DOHH2 (cell line): ENCODE data around the gene PARVB.

Experiments used
- H3F3A ChIP-seq: fragments of 200-600 bp; sonication (generic), shearing (Covaris generic); 2 replicates; pipeline ENCODE4 v1.6.0; 2016; ENCODE audit warnings: antibody characterized with exemption, mild to moderate bottlenecking; ENCODE audit not compliant: control insufficient read depth, insufficient read depth
- H3K27ac ChIP-seq: fragments of 200-600 bp; sonication (generic); 2 replicates; pipeline ENCODE4 v1.5.1; 2014; ENCODE audit warnings: low read depth, mild to moderate bottlenecking, low read length, moderate library complexity
- H3K27me3 ChIP-seq: fragments of 200-600 bp; sonication (generic); 2 replicates; pipeline ENCODE4 v1.6.1; 2014; ENCODE audit warnings: mild to moderate bottlenecking, low read length, mixed read lengths; ENCODE audit not compliant: control insufficient read depth
- H3K36me3 ChIP-seq: fragments of 200-600 bp; sonication (generic); 2 replicates; pipeline ENCODE4 v1.6.1; 2014; ENCODE audit warnings: mild to moderate bottlenecking, low read length, moderate library complexity, mixed read lengths; ENCODE audit not compliant: control insufficient read depth
- H3K4me1 ChIP-seq: fragments of 200-600 bp; sonication (generic); 2 replicates; pipeline ENCODE4 v1.6.1; 2014; ENCODE audit warnings: mild to moderate bottlenecking, low read length, mixed read lengths; ENCODE audit not compliant: control insufficient read depth
- H3K4me2 ChIP-seq: fragments of 200-600 bp; sonication (generic); 2 replicates; pipeline ENCODE4 v1.6.0; 2014; ENCODE audit warnings: mild to moderate bottlenecking, low read length, moderate library complexity
- H3K4me3 ChIP-seq: fragments of 200-600 bp; sonication (generic); 2 replicates; pipeline ENCODE4 v1.5.1; 2014; ENCODE audit warnings: mild to moderate bottlenecking, low read length, mixed read lengths
- H3K79me2 ChIP-seq: fragments of 200-600 bp; sonication (generic); 2 replicates; pipeline ENCODE4 v1.6.1; 2014; ENCODE audit warnings: mild to moderate bottlenecking, low read length, mixed read lengths; ENCODE audit not compliant: control insufficient read depth
- H3K9me2 ChIP-seq: fragments of 200-600 bp; sonication (generic); replicated peaks from 2 replicates; pipeline ENCODE4 v1.6.1; 2014; ENCODE audit warnings: mild to moderate bottlenecking, low read length, mixed read lengths; ENCODE audit not compliant: control insufficient read depth
- H3K9me3 ChIP-seq: fragments of 200-600 bp; sonication (generic); 2 replicates; pipeline ENCODE4 v1.6.1; 2014; ENCODE audit warnings: antibody characterized with exemption, low read length, mixed read lengths; ENCODE audit not compliant: control insufficient read depth, insufficient read depth
- H4K20me1 ChIP-seq: fragments of 200-600 bp; sonication (generic); 2 replicates; pipeline ENCODE4 v1.6.0; 2014; ENCODE audit warnings: low read depth, mild to moderate bottlenecking, antibody characterized with exemption, low read length, moderate library complexity; ENCODE audit not compliant: control insufficient read depth, insufficient read depth
- CTCF ChIP-seq: fragments of 200-600 bp; sonication (generic); IDR thresholded peaks from one replicate; pipeline ENCODE4 v1.5.1; 2014; ENCODE audit warnings: antibody characterized with exemption, mild to moderate bottlenecking, low read depth, low read length; ENCODE audit not compliant: poor library complexity, severe bottlenecking
- EZH2phosphoT487 ChIP-seq: fragments of 200-600 bp; sonication (generic); IDR thresholded peaks from 2 replicates; pipeline ENCODE4 v1.6.1; 2017; ENCODE audit warnings: borderline replicate concordance, mild to moderate bottlenecking, antibody characterized with exemption, low read length, moderate library complexity, mixed read lengths

The PARVB gene

GRCh38 chr22:44151676-44152075, 127.6 kb downstream of the PARVB start:
- Histone ChIP-seq H3K4me2 (no peak overlapping the region), H3K9me2 (no peaks in the 10 kb centered on the region), H3K36me3 (no peaks in the 10 kb centered on the region), H3K27ac (no peak overlapping the region), H3K27me3 (no peaks in the 10 kb centered on the region), H3K4me1 (no peaks in the 10 kb centered on the region), H4K20me1 (no peaks in the 10 kb centered on the region), H3K9me3 (no peaks in the 10 kb centered on the region), H3K4me3 (no peak overlapping the region), H3K79me2 (no peaks in the 10 kb centered on the region), H3F3A (no peaks in the 10 kb centered on the region)
- TF ChIP-seq EZH2phosphoT487: no peak

- Histone ChIP-seq H3F3A (no peaks in the 10 kb centered on the region), H3K4me1 (no peaks in the 10 kb centered on the region), H3K9me3 (no peaks in the 10 kb centered on the region), H3K4me2 (no peak overlapping the region), H3K27me3 (no peaks in the 10 kb centered on the region), H3K79me2 (no peaks in the 10 kb centered on the region), H3K27ac (no peak overlapping the region), H3K4me3 (no peak overlapping the region), H3K9me2 (no peaks in the 10 kb centered on the region), H3K36me3 (no peaks in the 10 kb centered on the region), H4K20me1 (no peaks in the 10 kb centered on the region)
- TF ChIP-seq CTCF: no peak
- TF ChIP-seq EZH2phosphoT487: no peak
These were observed 129.6 kb downstream of the PARVB start for GRCh38 chr22:44153710-44154109.

- no peaks in the 10 kb centered on the region for H3K9me2 ChIP-seq
- no peak overlapping the region for H3K4me2 ChIP-seq
- no peaks in the 10 kb centered on the region for H3F3A ChIP-seq
- H3K9me3 ChIP-seq: no peaks in the 10 kb centered on the region
- no peaks in the 10 kb centered on the region for H3K36me3 ChIP-seq
- H3K4me3 ChIP-seq: no peak overlapping the region
- H3K4me1 ChIP-seq: no peaks in the 10 kb centered on the region
- no peak overlapping the region for H3K27ac ChIP-seq
- H3K79me2 ChIP-seq: no peaks in the 10 kb centered on the region
- no peaks in the 10 kb centered on the region for H4K20me1 ChIP-seq
- H3K27me3 ChIP-seq: no peaks in the 10 kb centered on the region
- TF ChIP-seq CTCF (no peak), EZH2phosphoT487 (no peak)
These were observed 130.4 kb downstream of the PARVB start for GRCh38 chr22:44154436-44154942.

GRCh38 chr22:44155115-44155514, 131.0 kb downstream of the PARVB start:
- no peaks in the 10 kb centered on the region for H3K36me3 ChIP-seq
- TF ChIP-seq CTCF (no peak), EZH2phosphoT487 (no peak)
- H3K4me3 ChIP-seq: no peak overlapping the region
- H3K4me1 ChIP-seq: no peaks in the 10 kb centered on the region
- H3K9me3 ChIP-seq: no peaks in the 10 kb centered on the region
- no peaks in the 10 kb centered on the region for H3K79me2 ChIP-seq
- no peak overlapping the region for H3K4me2 ChIP-seq
- no peaks in the 10 kb centered on the region for H3K27me3 ChIP-seq
- no peak overlapping the region for H3K27ac ChIP-seq
- H3K9me2 ChIP-seq: no peaks in the 10 kb centered on the region
- H4K20me1 ChIP-seq: no peaks in the 10 kb centered on the region
- no peaks in the 10 kb centered on the region for H3F3A ChIP-seq
